Prostate gland (tissue), 2 donors: ENCODE data around the gene NKX2-1. TPM values are rescaled to one million over a fixed set of nuclear protein-coding genes. Genes with fewer than 3 reads are reported as not detected.

ENCODE experiments used
- DNase-seq: peaks from one replicate; pipeline ENCODE4 v3.0.0-alpha.2; 2019; ENCODE audit warnings: low spot score
- H3K27ac ChIP-seq, 2 donors: fragments of 200-600 bp; sonication (generic); 2 replicates each; pipeline ENCODE4 v1.5.1; 2017 to 2019
- H3K27me3 ChIP-seq: fragments of 200-600 bp; sonication (generic); replicated peaks from 2 replicates; pipeline ENCODE4 v1.5.1; 2019; ENCODE audit not compliant: insufficient read depth
- H3K36me3 ChIP-seq, 2 donors: fragments of 200-600 bp; sonication (generic); 1 replicate in 1 of 2; 2 replicates in 1 of 2; pipeline versions ENCODE4 v1.5.1 to v1.8.1; 2017 to 2019
- H3K4me1 ChIP-seq: fragments of 200-600 bp; sonication (generic); replicated peaks from 2 replicates; pipeline ENCODE4 v1.5.1; 2019
- H3K4me3 ChIP-seq, 2 donors: fragments of 200-600 bp; sonication (generic); 2 replicates each; pipeline ENCODE4 v1.5.1; 2017 to 2019
- H3K9me3 ChIP-seq: fragments of 200-600 bp; sonication (generic); 2 replicates; pipeline ENCODE4 v1.5.1; 2017
- POLR2A ChIP-seq: fragments of 450-650 bp; IDR thresholded peaks from one replicate; pipeline ENCODE4 v1.6.1; 2016; ENCODE audit warnings: antibody characterized with exemption, mild to moderate bottlenecking
- POLR2AphosphoS5 ChIP-seq: sonication (generic); formaldehyde crosslinking; IDR thresholded peaks from one replicate; pipeline ENCODE4 v1.6.1; 2017; ENCODE audit warnings: antibody characterized with exemption
- WGBS: methylation state at CpG from one replicate; pipeline ENCODE4 v1.1.5; 2018; 5-methylcytosine and 5-hydroxymethylcytosine counted together
- intact Hi-C: fragments of 100-400 bp; cut with DNase I; formaldehyde crosslinking; loops from one replicate; pipeline ENCODE4 v1.14.2; 2022
- total RNA-seq, 2 donors: library from RNA; depleted of rRNA; stranded (reverse); fragments of >200 nt; gene quantifications; one replicate each; pipeline ENCODE4 v1.1.0, GENCODE V29; 2016
- TF ChIP-seq, protein P1 (sequence below), 4 experiments: fragments of 200-600 bp in 2 of 4; fragments of 450-650 bp in 2 of 4; sonication (generic) in 2 of 4; IDR thresholded peaks; 1 replicate in 3 of 4; 2 replicates in 1 of 4; pipeline ENCODE4 v1.5.1; 2016 to 2019; ENCODE audit warnings: antibody characterized with exemption in 4 of 4, mild to moderate bottlenecking in 2 of 4, moderate library complexity in 2 of 4

The NKX2-1 gene
- total RNA-seq, 2 donors from 2014 or later: not detected

DNA sequence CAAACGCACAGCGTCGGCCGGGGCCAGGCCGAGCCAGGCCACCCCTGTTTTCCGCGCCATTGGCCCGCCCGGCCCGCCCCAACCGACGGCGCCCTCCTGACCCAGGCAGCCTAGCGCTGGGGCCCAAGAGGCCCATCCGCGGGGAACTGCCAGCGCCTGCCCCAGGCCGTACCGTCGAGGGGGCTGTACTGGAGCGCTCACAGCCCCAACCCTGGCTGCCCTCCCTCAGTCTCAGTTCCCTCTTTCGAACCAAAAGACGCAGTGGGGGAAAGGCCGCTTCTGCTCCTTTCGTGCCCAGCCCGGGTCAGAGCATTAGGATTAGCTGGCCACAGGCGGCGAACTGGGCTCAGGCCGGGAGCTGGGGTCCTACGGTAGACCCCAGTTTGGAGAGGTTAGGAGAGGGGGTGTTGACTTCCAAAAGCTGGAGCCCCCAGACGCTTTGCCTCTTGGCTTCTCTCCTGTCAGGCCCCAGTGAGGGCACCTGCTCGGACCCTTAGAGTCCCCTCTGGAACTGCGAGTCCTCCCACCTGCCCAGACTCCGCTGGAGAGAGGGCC, 1.9 kb downstream of the NKX2-1 start:
- WGBS: 9% methylated on average over 22 of the region's 34 CpGs
- Histone ChIP-seq H3K4me3 (no peak overlapping the region), H3K9me3 (no peaks in the 10 kb centered on the region), H3K4me1 (peaks cover 12% of the 10 kb centered on the region), H3K27ac (no peak overlapping the region), H3K27me3 (peaks cover 89% of the 10 kb centered on the region), H3K36me3 (no peaks in the 10 kb centered on the region)
- no peak for TF ChIP-seq POLR2AphosphoS5
- no peak for TF ChIP-seq POLR2A
- TF ChIP-seq, protein P1, sequence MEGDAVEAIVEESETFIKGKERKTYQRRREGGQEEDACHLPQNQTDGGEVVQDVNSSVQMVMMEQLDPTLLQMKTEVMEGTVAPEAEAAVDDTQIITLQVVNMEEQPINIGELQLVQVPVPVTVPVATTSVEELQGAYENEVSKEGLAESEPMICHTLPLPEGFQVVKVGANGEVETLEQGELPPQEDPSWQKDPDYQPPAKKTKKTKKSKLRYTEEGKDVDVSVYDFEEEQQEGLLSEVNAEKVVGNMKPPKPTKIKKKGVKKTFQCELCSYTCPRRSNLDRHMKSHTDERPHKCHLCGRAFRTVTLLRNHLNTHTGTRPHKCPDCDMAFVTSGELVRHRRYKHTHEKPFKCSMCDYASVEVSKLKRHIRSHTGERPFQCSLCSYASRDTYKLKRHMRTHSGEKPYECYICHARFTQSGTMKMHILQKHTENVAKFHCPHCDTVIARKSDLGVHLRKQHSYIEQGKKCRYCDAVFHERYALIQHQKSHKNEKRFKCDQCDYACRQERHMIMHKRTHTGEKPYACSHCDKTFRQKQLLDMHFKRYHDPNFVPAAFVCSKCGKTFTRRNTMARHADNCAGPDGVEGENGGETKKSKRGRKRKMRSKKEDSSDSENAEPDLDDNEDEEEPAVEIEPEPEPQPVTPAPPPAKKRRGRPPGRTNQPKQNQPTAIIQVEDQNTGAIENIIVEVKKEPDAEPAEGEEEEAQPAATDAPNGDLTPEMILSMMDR (IDR thresholded peaks at IDR 0.05): no peak
- no peak for DNase-seq
- intact Hi-C loops: no loop called here

DNA sequence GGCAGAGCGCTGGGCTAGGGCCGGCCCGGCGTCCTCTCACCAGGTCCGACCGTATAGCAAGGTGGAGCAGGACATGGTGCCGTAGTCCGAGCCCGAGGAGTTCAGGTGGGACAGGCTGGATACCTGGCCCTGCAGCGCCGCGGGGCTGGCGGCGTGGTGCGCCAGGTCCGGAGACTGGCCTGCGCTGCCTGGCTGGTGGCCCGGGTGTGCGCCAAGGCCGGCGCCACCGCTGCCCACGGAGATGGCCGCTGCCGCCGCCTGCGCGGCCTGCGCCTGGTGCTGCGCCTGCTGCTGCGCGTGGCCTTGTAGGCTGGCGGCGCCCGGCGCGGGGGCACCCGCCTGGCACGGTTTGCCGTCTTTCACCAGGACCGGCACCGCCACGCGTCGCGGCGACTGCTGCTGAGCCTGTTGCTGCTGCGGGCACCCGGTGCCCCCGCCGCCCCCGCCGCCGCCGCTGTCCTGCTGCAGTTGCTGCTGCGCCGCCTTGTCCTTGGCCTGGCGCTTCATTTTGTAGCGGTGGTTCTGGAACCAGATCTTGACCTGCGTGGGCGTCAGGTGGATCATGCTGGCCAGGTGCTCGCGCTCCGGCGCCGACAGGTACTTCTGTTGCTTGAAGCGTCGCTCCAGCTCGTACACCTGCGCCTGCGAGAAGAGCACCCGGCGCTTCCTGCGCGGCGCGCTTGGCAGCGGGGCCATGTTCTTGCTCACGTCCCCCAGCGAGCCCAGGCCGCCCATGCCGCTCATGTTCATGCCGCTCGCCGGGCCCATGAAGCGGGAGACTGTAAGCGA, 2.6 kb downstream of the NKX2-1 start:
- peaks cover 12% of the 10 kb centered on the region for H3K4me1 ChIP-seq
- TF ChIP-seq, protein P1 (IDR thresholded peaks at IDR 0.05): no peak
- TF ChIP-seq POLR2A: no peak
- TF ChIP-seq POLR2AphosphoS5: no peak
- no peak overlapping the region for H3K27ac ChIP-seq
- H3K4me3 ChIP-seq: no peak overlapping the region
- peaks cover 89% of the 10 kb centered on the region for H3K27me3 ChIP-seq
- no peak for DNase-seq
- H3K36me3 ChIP-seq: no peaks in the 10 kb centered on the region
- H3K9me3 ChIP-seq: no peaks in the 10 kb centered on the region
- intact Hi-C loops: no loop called here
- 3% methylated on average over 45 of the region's 87 CpGs for whole genome bisulfite sequencing

DNA sequence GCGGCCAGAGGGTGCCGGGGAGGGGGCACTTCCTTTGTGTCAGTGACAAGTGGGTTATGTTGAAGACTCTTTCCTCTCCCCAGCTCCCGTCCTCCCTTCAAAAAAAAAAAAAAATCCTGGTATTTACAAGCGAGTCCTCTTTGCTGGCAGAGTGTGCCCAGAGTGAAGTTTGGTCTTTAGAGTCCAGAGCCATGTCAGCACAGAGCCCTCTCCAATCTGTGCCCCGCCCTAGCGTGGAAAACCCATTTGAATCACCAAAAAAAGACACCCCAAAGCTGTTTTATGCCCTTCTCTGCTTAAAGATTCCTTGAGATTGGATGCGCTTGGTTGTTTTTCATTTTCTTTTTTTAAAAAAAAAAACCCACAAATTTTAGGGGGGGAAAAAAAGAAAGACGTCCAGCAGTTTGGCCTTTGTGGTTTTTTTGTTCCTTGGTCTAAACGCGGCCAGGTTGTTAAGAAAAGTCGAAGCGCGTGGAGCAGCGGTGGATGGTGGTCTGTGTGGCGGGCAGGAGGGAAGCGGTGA, 3.3 kb downstream of the NKX2-1 start:
- 11% methylated on average over 16 of the region's 16 CpGs for WGBS
- H3K27me3 ChIP-seq: peaks cover 89% of the 10 kb centered on the region

DNA sequence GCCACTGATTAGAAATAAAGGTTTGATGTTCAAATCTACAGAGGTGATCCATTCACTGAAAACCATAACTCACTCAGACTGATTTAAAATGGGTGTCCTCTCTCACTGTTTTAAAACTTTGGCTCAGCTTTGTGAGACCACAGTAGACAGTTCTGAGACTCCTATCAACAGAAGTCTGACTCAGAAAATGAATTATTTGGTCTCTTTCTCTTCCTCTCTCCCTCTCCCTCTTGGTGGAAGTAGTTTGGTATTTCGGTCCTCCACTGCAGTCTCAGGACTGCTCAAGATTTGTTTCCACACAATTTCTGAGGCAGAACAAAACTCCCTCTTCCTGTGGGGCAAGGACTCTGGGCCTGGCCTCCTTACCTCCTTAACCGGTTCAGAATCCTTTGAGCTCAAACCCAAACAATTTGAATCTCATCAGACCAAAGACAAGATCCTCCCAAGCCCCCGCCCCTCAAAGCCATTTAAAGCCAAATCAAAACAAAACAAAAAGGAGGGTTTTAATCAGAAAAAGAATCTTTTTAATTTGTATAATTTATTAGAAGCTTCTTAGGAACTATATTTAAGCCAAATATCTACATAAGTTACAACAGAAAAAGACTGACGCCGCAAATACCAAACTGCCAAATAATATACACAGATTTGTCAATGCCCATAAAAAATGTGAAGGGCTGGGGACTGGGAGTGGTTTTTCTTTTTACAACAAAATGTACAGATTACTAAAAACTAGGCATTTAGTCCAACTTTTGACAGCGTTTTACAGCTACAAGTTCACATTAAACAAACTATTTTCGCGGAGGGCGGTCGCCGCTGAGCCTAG, 3.9 kb downstream of the NKX2-1 start:
- intact Hi-C loops: no loop called here
- no peaks in the 10 kb centered on the region for H3K36me3 ChIP-seq
- H3K27ac ChIP-seq: no peak overlapping the region
- H3K4me1 ChIP-seq: peaks cover 11% of the 10 kb centered on the region
- TF ChIP-seq, protein P1 (IDR thresholded peaks at IDR 0.05): no peak
- TF ChIP-seq POLR2AphosphoS5 (no peak), POLR2A (no peak)
- no peak for DNase-seq
- WGBS: 17% methylated on average over 11 of the region's 11 CpGs
- H3K9me3 ChIP-seq: no peaks in the 10 kb centered on the region
- peaks cover 85% of the 10 kb centered on the region for H3K27me3 ChIP-seq
- H3K4me3 ChIP-seq: no peak overlapping the region

More for the DNA sequence above, 3.3 kb downstream of the NKX2-1 start:
- Histone ChIP-seq H3K9me3 (no peaks in the 10 kb centered on the region), H3K4me1 (peaks cover 12% of the 10 kb centered on the region), H3K36me3 (no peaks in the 10 kb centered on the region), H3K4me3 (no peak overlapping the region), H3K27ac (no peak overlapping the region)
- no peak for DNase-seq
- TF ChIP-seq POLR2A: no peak
- TF ChIP-seq, protein P1 (IDR thresholded peaks at IDR 0.05): no peak
- no peak for TF ChIP-seq POLR2AphosphoS5
- intact Hi-C loops: no loop called here
